Choroid plexus epithelial cell (primary cell): ENCODE measurements around the gene ITGB7.

Experiments
- DNase-seq: peaks from one replicate; pipeline ENCODE4 v3.0.0-alpha.2; 2010; ENCODE audit warnings: low read depth
- H3K4me3 ChIP-seq: 2 replicates; pipeline ENCODE4 v1.5.1; 2011; ENCODE audit warnings: low read depth, mild to moderate bottlenecking, control low read depth, low read length, moderate library complexity
- TF ChIP-seq, protein P1 (sequence below): conservative IDR thresholded peaks from 2 replicates; pipeline ENCODE4 v1.5.1; 2011; ENCODE audit warnings: low read depth, mild to moderate bottlenecking, control low read depth, inconsistent platforms, low read length, moderate library complexity

The ITGB7 gene

DNA sequence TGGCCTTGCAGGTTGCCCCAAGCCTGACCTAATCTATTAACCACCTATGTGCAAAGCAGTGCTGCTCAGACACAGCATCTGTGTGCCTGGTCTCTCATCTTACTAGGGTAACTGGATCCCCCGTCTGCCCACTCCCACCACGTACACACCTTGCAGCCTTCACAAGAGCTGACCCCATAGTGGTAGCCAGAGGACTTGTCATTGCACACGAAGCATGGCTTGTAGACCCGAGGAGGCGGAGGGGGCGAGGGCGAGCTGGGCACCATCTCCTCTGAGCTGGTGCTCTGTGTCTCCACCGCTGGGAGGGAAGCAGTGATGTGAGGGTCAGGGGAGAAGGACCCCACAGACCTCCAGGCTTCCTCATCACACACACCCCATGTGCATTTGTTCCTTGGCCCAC is 8.4 kb upstream of the ITGB7 start:
- TF ChIP-seq, protein P1, sequence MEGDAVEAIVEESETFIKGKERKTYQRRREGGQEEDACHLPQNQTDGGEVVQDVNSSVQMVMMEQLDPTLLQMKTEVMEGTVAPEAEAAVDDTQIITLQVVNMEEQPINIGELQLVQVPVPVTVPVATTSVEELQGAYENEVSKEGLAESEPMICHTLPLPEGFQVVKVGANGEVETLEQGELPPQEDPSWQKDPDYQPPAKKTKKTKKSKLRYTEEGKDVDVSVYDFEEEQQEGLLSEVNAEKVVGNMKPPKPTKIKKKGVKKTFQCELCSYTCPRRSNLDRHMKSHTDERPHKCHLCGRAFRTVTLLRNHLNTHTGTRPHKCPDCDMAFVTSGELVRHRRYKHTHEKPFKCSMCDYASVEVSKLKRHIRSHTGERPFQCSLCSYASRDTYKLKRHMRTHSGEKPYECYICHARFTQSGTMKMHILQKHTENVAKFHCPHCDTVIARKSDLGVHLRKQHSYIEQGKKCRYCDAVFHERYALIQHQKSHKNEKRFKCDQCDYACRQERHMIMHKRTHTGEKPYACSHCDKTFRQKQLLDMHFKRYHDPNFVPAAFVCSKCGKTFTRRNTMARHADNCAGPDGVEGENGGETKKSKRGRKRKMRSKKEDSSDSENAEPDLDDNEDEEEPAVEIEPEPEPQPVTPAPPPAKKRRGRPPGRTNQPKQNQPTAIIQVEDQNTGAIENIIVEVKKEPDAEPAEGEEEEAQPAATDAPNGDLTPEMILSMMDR: no peak
- H3K4me3 ChIP-seq: no peak overlapping the region
- no peak for DNase-seq

DNA sequence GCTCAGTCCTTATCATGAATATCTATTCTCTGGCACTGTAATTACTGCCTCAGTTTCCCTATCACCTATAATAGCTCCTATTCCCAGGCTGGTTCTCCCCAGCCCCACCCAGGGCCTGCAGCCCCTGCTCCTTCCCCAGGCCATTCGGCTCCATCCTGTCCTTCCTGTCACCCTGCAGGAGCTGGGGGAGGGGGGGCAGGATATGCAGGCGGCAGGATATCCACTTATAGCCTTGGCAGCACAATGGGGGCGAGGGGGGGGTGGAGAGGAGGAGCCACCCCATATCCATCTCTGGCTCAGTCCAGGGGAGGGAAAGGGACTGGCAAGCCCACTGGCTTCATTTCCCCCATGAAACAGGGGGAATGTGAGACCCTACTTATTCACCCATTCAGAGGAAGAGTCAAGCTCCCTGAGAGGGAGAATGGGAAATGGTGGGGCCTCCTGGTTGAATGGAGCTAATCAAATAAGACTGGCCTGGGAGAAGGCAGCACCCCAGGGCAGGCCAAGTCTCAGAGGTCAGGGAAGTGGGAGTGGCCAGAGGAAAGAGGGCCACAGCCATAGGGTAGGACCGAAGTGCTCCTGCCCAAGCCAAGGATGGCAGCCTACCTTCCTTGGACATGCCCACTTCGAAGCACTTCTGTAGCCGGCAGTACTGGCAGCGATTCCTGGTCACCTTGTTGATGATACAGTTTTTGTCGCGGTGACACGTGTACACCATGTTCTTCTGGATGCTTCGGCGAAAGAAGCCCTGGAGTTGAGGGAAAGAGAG is 7.8 kb upstream of the ITGB7 start:
- DNase-seq: no peak

DNA sequence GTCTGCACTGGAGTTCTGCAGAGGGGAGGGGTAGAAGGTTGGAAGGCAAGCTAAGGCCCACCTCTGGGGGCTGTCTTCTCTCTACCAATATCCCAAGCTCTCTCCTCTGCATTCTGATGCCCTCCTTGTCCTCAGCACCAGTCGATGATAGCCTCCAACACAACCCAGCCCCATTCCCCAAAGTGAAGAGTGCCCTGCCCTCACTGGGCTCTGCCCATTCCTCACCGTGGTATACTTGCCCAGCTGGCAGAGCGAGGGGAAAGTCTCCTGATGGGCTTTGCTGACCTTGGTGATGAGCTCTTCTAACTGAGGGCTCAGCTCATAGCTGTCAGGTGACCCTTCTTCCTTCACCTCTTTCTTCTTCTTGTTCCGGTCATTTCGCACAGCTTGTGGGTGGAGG is 7.2 kb upstream of the ITGB7 start:
- H3K4me3 ChIP-seq: no peak overlapping the region
- DNase-seq: no peak
- TF ChIP-seq, protein P1: no peak

More for the DNA sequence above, 7.8 kb upstream of the ITGB7 start:
- no peak overlapping the region for H3K4me3 ChIP-seq
- TF ChIP-seq, protein P1: no peak

DNA sequence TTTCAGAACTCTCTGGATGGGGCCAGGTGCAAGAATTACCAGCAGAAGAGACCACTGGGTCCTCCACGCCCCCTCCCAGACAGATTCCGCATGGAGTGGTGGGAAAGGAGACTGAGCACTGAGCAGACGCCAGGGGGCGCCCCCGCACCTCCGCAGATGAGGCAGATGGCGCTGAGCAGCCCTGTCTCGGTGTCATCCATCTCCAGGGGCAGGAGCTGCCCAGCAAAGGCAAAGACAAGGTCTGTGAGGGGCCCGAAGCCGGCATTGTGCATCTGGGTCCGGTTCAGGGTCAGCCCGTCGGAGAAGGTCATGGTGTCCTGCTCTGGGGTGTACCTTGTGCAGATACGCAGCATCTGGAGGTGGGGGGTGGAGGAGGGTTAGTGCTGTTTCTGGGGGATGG is 6.3 kb upstream of the ITGB7 start:
- DNase-seq: peak; percentile 82
- no peak overlapping the region for H3K4me3 ChIP-seq
- TF ChIP-seq, protein P1: peak; percentile 93

DNA sequence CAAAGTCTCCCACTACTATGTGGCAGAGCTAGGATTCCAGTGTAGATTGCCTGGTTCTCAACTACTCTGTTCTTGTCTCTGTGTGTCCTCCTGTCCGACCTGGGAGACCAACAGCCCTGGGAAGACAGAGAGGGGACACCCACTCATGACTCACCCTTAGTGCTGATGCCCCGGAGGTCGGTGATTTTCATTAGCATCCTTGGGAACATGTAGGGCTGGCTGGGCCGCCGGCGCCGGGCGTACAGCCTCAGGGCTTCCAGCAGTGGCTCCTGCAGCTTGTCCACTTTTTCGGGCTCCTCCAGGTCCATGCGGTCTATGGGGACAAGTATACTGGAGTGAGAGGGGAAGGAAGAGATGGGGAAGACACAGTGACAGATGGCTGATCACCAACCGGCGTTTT is 5.9 kb upstream of the ITGB7 start:
- no peak for DNase-seq
- H3K4me3 ChIP-seq: no peak overlapping the region
- TF ChIP-seq, protein P1: no peak

DNA sequence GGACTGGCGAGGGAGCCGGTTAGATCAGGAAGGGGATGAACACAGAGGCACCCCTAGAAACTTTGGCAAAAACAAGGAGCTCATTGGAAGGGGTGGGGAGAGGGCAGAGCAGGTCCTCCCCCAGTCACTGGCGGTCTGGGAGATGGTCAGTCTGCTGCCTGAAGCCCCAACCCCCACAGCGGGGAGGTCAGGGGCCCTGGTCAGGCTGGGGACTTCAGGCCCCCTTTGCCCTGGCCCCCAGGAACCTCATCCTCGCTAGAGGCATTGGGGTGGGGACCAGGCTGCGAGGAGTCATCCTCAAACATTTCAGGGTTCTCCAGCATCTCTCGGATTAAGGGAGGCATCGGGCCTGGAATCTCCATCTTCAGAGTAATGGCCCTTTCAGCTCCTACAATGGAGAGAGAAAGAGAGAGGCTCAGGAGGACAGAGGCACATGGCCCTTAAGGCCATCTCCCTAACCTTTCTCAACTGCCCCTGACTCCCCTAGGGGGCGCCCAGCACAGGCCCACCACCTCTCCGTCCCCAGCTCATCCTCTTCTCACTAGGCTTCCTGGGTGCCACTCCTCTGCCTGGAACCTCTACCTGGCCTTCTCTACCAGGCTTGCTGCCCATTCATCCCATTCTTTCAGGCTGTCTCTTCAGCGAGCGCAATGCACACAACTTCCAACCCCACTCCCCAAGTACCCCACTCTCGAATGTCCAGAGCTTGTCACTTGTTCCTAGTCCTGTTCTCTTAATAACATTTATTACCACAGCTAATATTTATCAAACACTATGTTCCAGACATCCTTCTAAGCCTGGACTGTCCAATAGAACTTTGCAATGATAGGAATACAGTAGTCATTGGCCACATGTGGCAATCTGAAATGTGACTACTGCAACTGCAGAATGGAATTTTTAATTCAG is 4.7 kb upstream of the ITGB7 start:
- TF ChIP-seq, protein P1: peak; percentile 36
- no peak overlapping the region for H3K4me3 ChIP-seq
- no peak for DNase-seq
